GM18526 (cell line): ENCODE data around the gene GK.

ENCODE experiments used
- POLR2A ChIP-seq: IDR thresholded peaks from 3 replicates; pipeline ENCODE4 v1.6.1; 2011; ENCODE audit not compliant: insufficient read length; ENCODE audit errors: extremely low read depth

The GK gene

DNA sequence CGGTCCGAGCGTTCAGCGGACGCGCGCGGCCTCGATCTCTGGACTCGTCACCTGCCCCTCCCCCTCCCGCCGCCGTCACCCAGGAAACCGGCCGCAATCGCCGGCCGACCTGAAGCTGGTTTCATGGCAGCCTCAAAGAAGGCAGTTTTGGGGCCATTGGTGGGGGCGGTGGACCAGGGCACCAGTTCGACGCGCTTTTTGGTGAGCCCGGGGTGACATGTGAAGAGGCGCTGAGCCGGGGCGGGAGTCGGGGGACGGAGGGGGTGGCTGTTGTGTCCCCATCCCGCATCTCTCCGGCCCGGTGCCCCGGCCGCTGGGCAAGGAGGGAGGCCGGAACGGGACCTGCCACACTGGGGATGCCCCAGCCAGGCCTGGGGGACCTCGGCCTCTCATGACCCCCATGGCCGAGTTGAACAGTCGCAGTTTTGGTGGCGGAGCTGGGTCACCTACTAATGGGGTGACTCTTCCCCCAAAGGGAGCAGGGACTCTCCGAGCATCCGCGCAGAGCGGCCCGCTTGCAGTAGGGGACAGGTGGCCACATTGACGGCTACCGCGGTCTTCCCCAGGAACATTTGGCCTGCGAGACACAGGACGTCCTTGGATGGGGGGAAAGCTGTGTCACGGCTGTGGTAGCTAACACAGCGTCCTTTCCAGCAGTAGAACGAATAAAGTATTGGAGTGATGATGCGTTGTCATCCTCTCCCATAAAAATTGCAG is at the start of gene GK:
GK (plus strand) TSS at position 9 of the 717 bp plus-strand sequence; CDS start at position 124, 115 bp downstream.
- TF ChIP-seq POLR2A: no peak

DNA sequence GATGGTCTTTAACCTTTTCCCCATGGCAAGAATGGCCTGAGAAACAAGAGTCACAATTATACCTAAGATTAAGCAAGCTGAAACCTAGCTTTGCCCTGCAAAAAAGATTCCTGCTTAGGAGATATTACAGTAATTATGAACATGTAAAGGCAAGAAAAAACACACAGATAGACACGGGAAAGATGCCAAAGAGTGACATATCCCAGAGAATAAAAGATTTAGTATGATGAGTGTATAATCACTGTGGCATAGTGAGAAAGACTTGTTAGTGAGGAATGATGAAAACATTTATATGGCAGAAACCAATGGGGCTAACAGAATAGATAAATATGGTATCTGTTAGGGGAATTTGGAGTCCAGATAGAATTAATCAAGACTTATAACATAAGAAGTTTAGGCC is 46.1 kb upstream of the GK start:
- no peak for TF ChIP-seq POLR2A

DNA sequence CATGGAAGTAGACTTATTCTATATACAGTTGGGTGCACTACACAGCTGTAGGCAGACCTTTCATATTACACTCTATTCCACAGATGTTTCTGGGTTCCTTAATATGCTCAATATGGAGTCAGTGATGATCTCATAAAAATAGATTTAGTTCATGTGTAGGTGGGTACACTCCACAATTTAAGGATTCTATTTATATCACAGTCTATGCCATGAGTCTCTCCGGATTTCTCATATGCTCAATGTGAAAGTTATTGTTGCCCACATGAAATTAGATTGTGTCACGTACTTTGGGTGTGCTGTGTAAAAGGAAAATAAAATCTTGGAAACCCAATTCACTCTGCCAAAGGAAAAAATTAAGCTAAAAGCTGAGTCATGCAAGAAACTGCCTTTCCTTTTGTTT is 43.2 kb upstream of the GK start:
- TF ChIP-seq POLR2A: no peak

DNA sequence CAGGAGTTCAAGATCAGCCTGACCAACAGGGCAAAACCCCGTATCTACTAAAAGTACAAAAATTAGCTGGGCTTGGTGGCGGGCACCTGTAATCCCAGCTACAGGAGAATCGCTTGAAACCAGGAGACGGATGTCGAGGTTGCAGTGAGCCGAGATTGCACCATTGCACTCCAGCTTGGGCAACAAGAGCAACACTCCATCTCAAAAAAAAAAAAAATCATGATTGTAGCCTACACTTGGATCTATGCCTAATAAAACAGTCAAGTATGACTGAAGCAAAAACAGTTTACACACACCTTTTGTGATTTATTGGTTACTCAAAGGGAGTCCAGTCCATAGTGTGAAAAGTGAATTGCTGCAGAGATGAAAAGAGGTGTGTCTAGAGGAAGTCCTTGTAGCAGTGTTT is 41.0 kb upstream of the GK start:
- TF ChIP-seq POLR2A: no peak

DNA sequence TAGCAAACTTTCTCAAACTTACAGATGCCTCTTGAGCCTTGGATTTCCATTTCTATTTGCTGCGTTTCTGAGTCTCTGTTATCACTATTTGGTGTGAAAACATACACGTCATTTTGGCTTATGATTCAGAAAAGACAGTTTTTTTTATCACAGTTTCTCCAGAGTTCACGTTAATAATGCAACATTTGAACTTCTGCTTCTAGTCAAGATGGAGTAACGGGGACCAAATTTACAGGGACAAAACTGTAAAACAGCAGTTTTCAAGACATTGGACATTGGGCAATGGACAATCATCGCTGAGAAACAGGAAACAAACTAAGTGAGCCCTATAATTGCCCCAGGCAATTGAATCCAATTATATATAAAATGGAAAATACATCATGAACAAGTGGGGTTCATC is 39.5 kb upstream of the GK start:
- TF ChIP-seq POLR2A: no peak

DNA sequence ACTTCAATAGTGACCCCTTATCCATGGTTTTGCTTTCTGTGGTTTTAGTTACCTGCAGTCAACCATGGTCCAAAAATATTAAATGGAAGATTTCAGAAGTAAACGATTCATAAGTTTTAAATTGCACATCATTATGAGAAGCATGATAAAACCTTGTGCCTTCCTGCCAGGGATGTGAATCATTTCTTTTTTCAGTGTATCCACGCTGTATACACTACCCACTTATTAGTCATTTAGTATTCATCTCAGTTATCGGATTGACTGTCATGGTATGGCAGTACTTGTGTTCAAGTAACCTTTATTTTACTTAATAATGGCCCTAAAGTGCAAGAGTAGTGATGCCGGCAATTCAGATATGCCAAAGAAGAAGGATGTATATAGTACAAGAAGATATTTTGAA is 38.0 kb upstream of the GK start:
- TF ChIP-seq POLR2A: no peak

DNA sequence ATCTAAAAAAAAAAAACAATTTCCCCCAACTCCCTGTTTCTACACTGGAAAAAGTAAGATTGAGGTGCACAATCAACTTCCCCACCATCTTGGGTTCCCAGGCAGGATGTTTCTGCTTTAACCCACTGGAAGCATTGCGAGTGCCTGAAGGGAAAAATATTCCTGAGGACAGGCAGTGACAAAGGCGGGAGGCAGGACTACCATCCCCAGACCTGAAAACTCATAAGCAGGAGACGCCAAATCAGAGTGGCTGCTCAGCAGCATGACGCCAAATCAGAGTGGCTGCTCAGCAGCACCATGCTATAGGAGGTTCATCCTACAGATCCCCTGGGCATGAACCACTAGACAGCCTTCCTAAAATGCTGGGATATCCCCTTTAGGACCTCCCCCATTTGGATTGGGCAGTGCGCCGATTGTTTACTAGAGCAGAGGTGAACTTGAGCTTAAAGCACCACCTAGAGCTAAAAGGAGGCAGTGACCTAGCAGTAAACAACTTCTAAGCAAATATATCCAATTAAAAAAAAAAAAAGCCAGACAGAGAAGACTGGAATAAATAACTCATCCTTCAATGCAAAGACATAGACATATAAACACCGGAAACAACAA is 35.0 kb upstream of the GK start:
- no peak for TF ChIP-seq POLR2A

DNA sequence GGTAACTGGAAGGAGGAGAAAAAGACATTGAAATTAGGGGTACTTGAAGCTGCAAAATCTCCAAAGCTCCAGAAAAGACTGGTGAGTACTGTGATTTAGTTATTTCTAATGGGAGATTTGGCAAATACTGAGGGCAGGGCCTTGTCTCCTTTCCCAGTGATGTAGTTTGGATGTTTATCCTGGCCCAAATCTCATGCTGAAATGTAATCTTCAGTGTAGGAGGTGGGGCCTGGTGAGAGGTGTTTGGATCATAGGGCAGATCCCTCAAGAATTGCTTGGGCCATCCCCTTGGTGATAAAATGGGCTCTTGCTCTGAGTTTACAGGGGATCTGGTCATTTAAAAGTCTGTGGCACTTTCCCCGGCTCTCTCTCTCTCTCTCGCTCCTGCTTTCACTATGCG is 33.1 kb upstream of the GK start:
- no peak for TF ChIP-seq POLR2A

DNA sequence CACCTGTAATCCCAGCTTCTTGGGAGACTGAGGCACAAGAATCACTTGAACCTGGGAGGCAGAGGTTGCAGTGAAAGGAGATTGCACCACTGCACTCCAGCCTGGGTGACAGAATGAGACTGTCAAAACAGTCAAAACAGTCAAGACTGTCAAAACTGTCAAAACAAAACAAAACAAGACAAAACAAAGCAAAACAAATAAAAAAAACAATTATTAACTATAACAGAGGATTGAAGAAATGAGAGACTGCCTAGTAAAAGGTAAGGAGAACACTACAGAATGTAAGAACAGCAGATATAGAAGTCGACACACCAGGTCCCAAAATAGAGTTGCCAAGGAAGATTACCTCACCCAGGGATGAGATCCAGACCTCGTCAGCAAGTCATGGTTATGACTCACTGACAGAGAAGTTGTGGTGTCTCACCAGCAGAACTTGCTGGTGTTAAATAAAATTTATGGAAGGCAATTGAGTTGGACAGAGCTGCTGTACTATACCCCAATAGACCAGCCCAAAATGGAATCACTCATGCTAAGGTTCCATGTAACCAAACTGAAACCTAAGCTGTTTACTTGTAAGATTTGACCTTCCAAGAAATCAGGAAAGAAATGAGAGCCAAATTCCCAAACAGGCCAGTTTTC is 32.1 kb upstream of the GK start:
- no peak for TF ChIP-seq POLR2A

DNA sequence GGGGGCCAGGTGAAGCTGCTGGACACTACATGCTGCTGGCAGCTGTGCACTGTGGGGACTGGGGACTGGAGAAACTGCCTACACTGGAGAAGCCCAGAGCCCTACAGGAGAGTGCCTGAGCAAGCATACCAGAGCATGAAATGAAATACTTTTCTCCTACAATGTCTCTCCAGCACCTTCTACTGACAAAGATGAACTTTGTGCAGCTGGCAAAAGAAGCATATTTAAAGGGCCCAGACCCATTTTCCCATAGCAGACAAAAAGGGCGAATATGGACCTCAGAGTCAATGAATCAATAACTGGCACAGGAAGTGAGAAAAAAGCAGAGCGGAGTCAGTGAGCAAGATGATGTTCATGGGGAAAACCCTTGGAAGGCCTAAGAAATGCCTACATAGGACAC is 30.9 kb upstream of the GK start:
- no peak for TF ChIP-seq POLR2A

DNA sequence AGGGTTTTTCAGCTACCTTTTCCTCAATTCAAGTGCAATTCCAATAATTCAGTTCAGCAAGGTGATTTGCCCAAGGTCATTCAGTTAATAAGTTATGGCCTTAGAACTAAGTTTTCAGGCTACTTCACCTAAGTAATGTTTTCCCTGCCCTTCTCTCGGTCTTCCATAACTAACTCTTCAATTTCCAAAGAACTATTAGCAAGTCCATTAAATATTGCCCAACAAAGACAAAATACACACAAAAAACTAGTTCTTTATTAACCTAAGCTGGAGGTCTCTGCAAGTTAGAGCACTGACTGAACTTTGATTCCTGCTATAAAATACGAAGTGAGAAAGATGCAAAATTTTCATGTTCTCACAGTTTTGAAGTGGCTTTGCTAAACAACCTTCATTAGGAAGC is 26.8 kb upstream of the GK start:
- no peak for TF ChIP-seq POLR2A

DNA sequence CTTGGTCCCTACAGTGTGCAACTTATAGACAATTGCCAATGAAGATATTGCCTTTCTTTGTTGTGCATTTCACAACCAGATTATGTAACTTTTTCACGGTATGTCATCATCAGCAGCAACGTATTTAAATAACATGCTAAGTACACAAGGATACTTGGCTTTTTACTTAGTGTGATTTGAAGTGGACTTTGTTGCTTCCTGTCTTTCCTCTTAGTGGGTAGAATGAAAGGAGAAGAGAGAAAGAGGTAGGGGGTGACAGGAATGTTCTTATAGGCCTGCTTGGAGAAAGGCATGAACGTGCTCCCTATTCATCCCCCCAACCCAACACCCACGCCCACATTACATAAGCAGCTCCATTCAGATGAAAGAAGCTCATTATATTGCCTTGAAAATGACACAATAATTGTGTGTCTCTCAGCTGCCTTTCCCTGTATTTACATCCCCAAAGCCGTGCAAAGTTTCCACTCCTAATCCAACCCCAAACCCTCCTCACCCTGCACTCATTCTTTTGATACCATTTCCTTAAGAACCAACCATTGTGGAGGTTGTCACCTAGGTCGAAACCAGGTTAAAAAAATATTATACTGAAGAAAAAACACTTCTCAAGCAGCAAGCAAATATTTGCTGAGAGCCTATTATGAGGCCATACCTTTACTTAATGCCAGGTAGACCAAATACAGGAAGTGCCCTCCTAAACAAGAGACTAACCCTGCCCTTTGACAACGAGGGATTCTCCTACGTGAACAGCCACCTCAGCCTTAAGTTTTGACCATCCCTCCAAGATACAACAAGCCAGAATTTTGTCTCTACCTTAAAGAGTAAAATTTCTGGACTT is 25.2 kb upstream of the GK start:
- TF ChIP-seq POLR2A: no peak

DNA sequence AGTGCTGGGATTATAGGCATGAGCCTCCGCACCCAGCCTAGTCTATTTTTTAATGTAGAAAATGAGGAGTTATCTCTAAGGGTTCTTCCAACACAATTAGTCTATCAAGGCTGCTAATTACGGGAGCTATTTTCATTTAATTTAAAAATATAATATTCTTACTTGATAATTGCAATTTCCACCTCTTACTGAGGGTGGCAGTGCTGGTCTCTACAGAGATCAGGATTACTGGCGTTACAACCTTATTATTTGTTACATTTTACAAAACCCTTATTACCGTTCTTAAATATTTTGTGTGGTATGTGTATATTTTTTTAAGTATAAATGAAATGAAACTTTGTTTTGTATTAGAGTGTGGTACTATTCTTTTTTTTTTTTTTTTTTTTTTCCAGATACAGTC is 17.6 kb upstream of the GK start:
- no peak for TF ChIP-seq POLR2A

DNA sequence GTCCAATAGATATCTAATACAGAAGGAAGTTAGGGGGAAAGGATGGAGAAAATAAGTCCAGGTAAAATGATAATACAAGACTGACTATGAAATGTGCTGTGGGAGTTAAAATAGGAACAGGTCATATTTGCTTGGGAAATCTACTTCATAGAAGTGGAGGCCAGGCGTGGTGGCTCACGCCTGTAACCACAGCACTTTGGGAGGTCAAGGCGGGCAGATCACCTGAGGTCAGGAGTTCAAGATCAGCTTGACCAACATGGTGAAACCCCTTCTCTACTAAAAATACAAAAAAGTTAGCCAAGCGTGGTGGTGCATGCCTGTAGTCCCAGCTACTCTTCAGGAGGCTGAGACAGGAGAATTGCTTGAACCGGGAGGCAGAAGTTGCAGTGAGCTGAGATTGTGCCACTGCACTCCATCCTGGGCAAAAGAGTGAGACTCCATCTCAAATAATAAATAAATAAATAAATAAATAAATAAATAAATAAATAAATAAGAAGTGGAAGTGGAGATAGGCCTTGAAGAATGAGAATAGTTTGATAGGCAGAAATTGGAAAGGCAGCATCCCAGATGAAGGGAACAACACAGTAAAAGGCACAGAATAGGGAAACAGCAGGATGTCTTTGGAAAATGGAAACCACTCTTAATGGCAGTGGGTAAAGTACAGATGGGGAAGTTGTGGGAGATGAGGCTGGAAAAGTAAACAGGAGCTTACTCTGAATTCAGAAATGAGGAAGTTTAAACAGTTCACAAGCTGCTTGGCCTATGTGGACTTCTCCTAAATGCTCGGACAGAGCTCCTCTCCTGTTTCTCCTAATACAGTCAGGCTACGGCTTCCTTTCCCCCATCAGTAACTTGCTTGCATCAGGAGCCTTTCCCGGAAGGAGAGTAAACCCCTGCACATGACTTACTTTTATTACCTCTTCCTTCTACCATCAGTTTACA is 15.1 kb upstream of the GK start:
- TF ChIP-seq POLR2A: no peak

DNA sequence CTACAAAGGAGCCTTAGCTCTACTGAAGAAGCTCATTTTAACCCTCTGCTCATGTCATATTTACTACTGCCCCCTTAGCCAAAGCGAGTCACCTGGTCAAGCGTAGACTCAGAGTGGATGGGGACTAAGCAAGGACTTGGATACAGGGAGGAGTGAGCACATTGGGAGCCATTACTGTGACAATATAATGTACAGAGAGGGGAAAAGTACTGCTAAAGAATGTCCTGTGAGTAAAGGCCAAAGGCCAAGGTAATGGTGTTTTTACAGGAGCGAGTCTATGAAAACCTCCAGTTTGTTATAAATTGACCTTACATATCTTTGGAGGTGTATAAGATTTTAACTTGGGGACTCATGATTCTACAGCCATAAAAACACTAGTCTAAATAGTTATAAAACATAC is 10.6 kb upstream of the GK start:
- TF ChIP-seq POLR2A: no peak
